HG02884 (cell line): ENCODE measurements around the gene SNRK.

Source experiments
- ATAC-seq: cut with Tn5 transposase; IDR thresholded peaks from one replicate; pipeline ENCODE4 v1.9.1; 2021; ENCODE audit warnings: mild to moderate bottlenecking, moderate library complexity; ENCODE audit not compliant: unreplicated experiment

The SNRK gene

DNA sequence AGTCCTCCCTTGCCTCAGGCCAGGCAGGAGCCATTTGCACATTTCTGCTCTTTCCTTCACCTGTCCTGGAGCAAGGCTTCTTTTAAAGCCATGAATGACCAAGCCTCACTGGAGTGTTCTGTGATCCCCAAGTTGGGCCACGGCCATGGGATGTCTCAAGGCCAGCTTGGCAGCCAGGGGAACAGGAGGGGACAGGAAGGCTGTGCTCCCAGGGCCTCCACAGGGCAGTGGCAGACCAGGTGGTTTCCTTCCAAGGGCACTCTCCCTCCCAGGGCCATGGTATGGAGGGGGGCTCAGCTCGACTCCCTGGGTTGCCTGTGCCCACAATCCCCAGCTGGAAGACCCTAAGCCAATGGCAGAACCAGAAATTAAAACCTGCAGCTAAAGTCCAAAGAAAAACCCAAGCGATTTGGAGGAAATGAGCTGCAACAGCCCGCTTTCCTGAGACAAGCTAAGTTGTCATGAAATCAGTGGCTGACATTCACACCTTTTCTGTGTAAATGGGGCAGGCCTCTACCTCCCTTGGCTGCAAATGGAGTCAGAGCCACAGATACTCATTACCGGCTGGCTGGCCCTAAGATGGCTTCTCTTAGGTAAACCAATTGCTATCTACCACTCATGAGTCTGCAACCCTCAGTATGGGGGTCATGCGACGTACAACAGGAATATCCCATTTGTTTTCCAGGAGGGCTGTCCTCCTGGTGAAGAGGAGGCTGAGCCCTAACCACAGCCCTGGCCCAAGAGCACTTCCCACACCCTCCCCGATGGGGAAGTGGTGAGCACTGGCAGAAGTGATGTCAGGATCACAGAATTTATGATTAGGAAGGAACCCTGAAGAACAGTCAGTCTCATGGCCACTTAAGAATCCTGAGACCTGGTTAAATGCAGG lies 83.3 kb downstream of the SNRK start:
- no peak for ATAC-seq

- no peak for ATAC-seq
Observed at GRCh38 chr3:43370293-43370980, 84.1 kb downstream of the SNRK start.

DNA sequence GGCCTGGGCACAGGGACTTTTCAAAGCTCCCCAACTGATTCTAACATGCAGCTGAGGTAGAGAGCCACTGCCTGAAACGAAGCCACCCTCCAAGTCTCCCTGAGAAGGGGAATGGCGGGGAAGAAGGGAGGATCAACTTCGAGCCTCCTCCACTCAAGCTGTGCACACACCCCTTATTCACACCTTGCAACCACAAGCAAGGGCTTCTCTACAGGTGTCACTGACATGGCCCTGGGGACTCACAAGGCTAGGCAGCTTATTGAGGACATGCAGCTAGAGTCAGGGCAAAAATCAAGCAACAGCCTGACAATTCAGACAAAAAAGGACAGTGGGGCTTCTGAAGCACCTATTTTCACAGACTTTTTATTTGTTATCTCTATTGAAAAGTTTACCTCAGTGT lies 85.2 kb downstream of the SNRK start:
- no peak for ATAC-seq

DNA sequence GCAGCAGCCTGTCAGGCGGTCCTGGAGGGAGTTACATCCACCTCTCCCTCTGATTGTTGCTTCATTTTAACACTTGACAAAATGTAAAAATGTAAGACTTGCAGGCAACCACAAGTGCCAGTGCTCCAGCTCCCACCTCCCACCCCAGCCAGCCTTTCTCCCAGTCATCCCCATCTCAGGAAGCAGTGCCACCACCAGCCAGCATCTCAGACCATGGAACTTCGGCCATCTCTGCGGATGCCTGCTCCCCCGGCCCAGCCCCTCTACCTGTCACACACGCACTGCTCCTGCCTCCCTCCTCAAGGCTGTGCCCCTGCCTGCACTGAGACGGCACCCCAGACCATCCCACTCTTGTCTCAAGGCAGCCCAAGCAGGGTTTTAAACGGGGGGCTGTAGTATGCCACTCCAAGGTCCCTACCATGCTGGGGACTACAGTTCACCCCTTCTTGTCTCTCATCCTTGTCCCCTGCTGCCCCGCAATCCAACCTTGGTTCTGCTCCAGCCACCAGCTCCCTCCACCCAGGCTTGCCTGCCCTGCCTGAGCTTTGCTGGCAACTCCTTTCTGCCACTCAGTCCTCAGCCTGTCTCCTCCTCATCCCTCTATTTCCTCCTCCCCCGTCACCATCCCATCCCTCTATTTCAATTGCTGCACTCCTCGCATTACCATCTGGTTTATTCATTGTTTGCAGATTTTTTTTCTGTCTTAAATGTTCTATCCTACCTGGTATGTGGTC lies 85.8 kb downstream of the SNRK start:
- ATAC-seq, result no peak

- no peak for ATAC-seq
Observed at GRCh38 chr3:43372809-43373559, 86.6 kb downstream of the SNRK start.

- no peak for ATAC-seq
Observed at GRCh38 chr3:43373560-43373928, 87.2 kb downstream of the SNRK start.

- peak; percentile 62 for ATAC-seq
Observed at GRCh38 chr3:43378066-43378935, 92.0 kb downstream of the SNRK start.

DNA sequence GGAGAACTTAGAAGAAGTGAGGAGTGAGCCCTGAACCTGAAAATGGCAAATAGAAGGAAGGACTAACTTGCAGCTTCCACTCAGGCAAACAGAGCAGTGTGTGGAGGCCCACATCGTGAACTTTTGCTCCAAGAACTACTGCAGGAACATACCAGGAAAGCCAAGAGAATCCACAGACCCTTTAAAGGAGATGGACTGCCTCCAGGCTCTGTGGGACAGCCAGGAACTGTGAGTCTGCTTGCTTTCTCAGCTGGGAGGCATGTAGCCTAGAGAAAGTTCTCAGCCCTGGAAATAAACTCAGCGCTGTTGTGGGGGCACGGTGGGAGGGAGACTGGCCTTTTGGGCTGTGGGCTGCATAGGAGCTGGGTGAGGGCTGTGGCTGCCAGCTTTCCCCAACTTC lies 93.0 kb downstream of the SNRK start:
- no peak for ATAC-seq

GRCh38 chr3:43388175-43388574 lies 101.8 kb downstream of the SNRK start:
- ATAC-seq, result no peak

DNA sequence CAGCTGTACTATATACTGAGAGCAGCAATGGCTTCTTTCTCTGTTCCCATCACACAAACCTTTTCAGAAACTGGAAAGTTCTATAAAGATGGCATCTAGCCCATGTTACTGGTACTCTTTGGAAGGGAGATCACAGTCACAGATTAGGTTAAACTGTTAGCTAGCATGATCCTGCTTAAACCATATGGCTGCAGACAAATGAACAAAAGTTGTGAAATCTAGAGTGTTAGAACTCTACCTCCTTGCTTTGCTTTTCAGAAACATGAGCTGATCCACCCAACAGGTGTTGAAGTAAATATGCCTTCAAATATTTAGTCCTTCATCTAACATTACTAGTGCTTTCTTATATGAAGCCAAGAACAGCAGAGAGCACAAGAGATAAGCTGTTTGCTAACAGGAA lies 102.6 kb downstream of the SNRK start:
- no peak for ATAC-seq

DNA sequence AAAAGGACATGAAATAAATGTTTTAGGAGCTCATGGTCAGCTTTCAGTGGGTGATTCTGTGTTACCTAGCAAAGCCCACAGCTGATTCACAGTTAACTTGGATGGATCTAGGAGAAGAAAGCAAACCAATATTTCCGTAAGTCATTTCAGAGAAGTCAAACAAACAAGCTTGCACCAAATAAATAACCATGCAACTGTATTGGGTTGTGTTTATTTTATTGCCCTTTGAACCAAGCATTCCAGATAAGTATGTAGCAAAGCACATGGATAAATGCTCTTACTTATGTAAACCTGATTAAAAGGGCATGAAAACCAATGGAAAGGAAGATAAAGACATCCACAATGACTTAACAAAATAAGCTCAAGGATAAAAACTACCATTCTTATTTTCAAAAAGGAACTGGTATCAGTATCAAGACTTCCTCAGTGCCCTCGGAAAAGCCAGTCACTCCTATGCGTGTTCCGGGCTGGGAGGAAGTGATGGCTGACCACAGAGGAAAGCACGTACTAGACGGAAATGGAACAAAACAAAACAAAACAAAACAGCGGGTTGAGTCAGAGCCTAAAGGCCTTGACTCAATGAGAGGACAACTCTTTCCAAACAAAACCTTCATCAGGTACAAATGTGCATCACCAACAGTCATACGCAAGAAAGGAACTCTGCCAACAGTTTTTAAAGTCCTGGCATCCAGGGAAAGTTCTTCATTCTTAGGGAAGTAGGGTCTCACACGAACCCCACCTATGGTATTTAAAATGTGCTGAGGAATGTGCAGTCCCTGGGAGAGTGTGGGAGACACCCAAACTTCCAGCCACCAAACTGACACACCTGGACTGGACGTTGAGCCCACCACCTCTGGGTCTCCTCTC lies 103.3 kb downstream of the SNRK start:
- ATAC-seq, result no peak

GRCh38 chr3:43390255-43390588 lies 103.9 kb downstream of the SNRK start:
- no peak for ATAC-seq

DNA sequence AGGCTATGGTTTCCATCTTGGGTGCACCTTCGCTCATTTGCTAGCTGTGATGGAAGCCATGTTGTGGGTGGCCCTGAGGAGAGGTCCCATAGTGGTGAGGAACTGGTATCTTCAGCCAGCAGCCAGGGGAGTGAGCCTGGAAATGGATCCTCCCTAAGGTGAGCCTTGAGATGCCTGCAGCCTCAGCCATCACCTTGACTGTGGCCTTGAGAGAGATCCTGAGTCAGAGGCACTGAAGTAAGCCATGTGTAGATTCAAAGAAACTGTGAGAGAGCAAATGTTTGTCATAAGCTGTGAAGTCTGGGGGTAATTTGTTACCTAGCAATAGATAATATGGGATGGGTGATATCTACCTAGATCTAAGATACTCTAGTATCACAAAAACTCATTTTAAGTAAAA lies 105.3 kb downstream of the SNRK start:
- no peak for ATAC-seq

GRCh38 chr3:43394041-43394554 lies 107.8 kb downstream of the SNRK start:
- ATAC-seq, result no peak

- ATAC-seq, result no peak
Observed at GRCh38 chr3:43399034-43399433, 112.7 kb downstream of the SNRK start.

DNA sequence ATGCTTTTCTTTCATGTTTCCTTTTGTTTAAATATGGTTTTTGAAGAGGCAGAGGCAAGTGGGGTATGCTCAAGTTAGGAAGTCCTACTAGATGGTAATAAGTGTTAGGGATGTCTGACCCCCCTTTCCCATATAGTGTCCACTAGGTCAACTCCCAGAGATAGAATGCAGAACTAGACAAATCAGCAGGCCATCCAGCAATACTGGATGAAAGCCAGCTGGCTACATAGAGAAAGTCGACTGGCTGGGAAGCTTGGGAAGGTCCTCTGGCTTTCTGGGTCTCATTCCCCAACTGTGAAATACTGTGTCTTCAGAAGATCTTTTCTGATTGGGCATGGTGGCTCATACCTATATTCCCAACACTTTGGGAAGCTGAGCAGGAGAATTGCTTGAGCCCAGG lies 113.8 kb downstream of the SNRK start:
- ATAC-seq, result no peak
